Measurements from ENCODE around the gene SLC15A3.

Gene SLC15A3

DNA sequence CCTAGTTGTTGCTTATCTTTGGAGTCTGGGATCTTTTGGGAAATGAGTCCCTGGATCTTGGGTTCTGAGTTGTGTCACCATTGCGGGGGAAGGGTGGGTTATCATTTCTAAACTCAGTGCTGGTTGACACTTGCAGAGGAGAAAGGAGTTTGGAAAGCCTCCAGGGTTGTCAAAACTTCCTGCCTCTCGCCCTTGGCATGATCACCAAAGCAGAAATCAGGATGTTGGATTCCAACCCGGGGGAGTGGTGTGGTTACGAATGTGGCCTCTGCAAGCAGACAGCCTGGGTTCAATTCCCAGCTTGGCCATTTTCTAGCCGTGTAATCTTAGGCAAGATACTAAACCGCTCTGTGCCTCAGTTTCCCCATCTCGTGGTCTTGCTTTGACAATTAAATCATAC lies 43.8 kb upstream of the SLC15A3 start:
- no peak for TF ChIP-seq EZH2phosphoT487 (IDR thresholded peaks at IDR 0.05; ENCODE audit: borderline replicate concordance, low read length)
- TF ChIP-seq, protein P1, sequence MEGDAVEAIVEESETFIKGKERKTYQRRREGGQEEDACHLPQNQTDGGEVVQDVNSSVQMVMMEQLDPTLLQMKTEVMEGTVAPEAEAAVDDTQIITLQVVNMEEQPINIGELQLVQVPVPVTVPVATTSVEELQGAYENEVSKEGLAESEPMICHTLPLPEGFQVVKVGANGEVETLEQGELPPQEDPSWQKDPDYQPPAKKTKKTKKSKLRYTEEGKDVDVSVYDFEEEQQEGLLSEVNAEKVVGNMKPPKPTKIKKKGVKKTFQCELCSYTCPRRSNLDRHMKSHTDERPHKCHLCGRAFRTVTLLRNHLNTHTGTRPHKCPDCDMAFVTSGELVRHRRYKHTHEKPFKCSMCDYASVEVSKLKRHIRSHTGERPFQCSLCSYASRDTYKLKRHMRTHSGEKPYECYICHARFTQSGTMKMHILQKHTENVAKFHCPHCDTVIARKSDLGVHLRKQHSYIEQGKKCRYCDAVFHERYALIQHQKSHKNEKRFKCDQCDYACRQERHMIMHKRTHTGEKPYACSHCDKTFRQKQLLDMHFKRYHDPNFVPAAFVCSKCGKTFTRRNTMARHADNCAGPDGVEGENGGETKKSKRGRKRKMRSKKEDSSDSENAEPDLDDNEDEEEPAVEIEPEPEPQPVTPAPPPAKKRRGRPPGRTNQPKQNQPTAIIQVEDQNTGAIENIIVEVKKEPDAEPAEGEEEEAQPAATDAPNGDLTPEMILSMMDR (IDR thresholded peaks at IDR 0.05; ENCODE audit: low read depth, low read length, poor library complexity, severe bottlenecking): no peak
- Histone ChIP-seq H3K27ac (ENCODE audit: low read depth, low read length) (no peak overlapping the region), H3F3A (ENCODE audit: control insufficient read depth, insufficient read depth) (no peaks in the 10 kb centered on the region), H3K79me2 (ENCODE audit: control insufficient read depth, low read length) (no peaks in the 10 kb centered on the region), H4K20me1 (ENCODE audit: control insufficient read depth, insufficient read depth, low read depth, low read length) (no peaks in the 10 kb centered on the region), H3K4me3 (ENCODE audit: low read length) (no peak overlapping the region), H3K9me3 (ENCODE audit: control insufficient read depth, insufficient read depth, low read length) (no peaks in the 10 kb centered on the region), H3K36me3 (ENCODE audit: control insufficient read depth, low read length) (no peaks in the 10 kb centered on the region), H3K27me3 (ENCODE audit: control insufficient read depth, low read length) (peaks cover 8% of the 10 kb centered on the region), H3K4me2 (ENCODE audit: low read length) (no peak overlapping the region), H3K4me1 (ENCODE audit: control insufficient read depth, low read length) (no peaks in the 10 kb centered on the region), H3K9me2 (replicated peaks; ENCODE audit: control insufficient read depth, low read length) (no peaks in the 10 kb centered on the region)

DNA sequence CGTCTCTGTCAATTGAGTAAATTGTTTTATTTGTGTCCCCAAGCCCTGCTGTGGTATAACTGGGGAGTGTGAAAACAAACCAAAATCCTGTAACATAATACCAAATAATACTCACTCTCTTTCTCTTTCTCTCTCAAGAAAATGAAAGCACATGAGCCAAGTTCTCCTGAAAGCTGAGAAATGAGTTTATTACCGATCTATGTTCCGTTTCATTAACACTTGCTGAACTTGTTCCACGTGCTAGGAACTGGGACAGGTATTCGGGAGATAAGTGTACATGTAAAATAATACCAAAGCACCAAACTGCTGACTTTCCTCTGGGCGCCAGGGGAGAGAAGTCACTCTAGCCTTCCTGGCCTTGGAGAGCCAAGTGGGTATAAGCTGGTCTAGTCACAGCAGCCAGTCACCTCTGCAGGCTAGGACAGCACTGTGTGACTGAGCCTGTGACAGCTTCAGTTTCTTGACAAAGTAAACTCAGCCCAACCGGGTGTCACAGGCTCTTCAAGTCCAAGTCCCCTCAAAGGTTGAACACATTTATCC lies 42.6 kb upstream of the SLC15A3 start:
- H3F3A ChIP-seq (ENCODE audit: control insufficient read depth, insufficient read depth): no peaks in the 10 kb centered on the region
- TF ChIP-seq EZH2phosphoT487 (IDR thresholded peaks at IDR 0.05; ENCODE audit: borderline replicate concordance, low read length): no peak
- TF ChIP-seq, protein P1 (IDR thresholded peaks at IDR 0.05; ENCODE audit: low read depth, low read length, poor library complexity, severe bottlenecking): no peak
- no peak overlapping the region for H3K27ac ChIP-seq (ENCODE audit: low read depth, low read length)
- H3K36me3 ChIP-seq (ENCODE audit: control insufficient read depth, low read length): no peaks in the 10 kb centered on the region
- no peaks in the 10 kb centered on the region for H4K20me1 ChIP-seq (ENCODE audit: control insufficient read depth, insufficient read depth, low read depth, low read length)
- no peak overlapping the region for H3K4me3 ChIP-seq (ENCODE audit: low read length)
- H3K4me2 ChIP-seq (ENCODE audit: low read length): no peak overlapping the region
- H3K9me2 ChIP-seq (replicated peaks; ENCODE audit: control insufficient read depth, low read length): no peaks in the 10 kb centered on the region
- H3K79me2 ChIP-seq (ENCODE audit: control insufficient read depth, low read length): no peaks in the 10 kb centered on the region
- H3K9me3 ChIP-seq (ENCODE audit: control insufficient read depth, insufficient read depth, low read length): no peaks in the 10 kb centered on the region
- H3K4me1 ChIP-seq (ENCODE audit: control insufficient read depth, low read length): peaks cover 2% of the 10 kb centered on the region
- peaks cover 8% of the 10 kb centered on the region for H3K27me3 ChIP-seq (ENCODE audit: control insufficient read depth, low read length)

DNA sequence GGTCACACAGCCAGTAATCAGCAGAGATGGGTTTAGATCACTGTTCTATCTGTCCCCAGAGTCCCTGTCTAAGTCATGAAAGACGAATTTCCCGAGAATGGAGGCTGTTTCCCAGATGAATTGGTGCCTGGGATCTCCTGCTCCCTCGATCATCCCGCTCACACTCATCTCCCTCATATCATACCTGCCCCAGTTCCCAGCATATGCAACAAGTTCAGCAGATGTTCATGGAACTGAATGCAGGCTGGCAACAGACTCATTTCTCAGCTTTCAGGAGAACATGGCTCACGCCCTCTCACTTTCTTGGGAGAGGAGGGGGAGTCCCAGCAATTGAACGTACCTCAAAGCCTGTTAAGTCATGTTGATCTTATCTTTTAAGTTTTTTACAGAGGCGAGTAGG lies 41.6 kb upstream of the SLC15A3 start:
- Histone ChIP-seq H3F3A (ENCODE audit: control insufficient read depth, insufficient read depth) (no peaks in the 10 kb centered on the region), H3K9me2 (replicated peaks; ENCODE audit: control insufficient read depth, low read length) (no peaks in the 10 kb centered on the region), H3K36me3 (ENCODE audit: control insufficient read depth, low read length) (no peaks in the 10 kb centered on the region), H3K4me1 (ENCODE audit: control insufficient read depth, low read length) (peaks cover 12% of the 10 kb centered on the region), H3K79me2 (ENCODE audit: control insufficient read depth, low read length) (no peaks in the 10 kb centered on the region), H4K20me1 (ENCODE audit: control insufficient read depth, insufficient read depth, low read depth, low read length) (no peaks in the 10 kb centered on the region), H3K4me3 (ENCODE audit: low read length) (no peak overlapping the region), H3K27ac (ENCODE audit: low read depth, low read length) (no peak overlapping the region), H3K4me2 (ENCODE audit: low read length) (no peak overlapping the region), H3K9me3 (ENCODE audit: control insufficient read depth, insufficient read depth, low read length) (no peaks in the 10 kb centered on the region), H3K27me3 (ENCODE audit: control insufficient read depth, low read length) (peaks cover 8% of the 10 kb centered on the region)
- TF ChIP-seq EZH2phosphoT487 (IDR thresholded peaks at IDR 0.05; ENCODE audit: borderline replicate concordance, low read length): no peak
- TF ChIP-seq, protein P1 (IDR thresholded peaks at IDR 0.05; ENCODE audit: low read depth, low read length, poor library complexity, severe bottlenecking): no peak

All from DOHH2 (cell line).